Activated naive CD4-positive, alpha-beta T cell treated with Interleukin-2 at 50 U/mL for 16 hours (primary cell): ENCODE data around the gene EID2B.

Experiments used
- DNase-seq: peaks from one replicate; pipeline ENCODE4 v3.0.0-alpha.2; 2020

EID2B gene, protein sequence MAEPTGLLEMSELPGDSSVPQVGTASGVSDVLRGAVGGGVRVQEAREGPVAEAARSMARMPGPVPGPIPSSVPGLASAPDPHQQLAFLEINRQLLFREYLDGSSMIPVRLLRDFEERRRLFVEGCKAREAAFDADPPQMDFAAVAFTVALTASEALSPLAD

DNA sequence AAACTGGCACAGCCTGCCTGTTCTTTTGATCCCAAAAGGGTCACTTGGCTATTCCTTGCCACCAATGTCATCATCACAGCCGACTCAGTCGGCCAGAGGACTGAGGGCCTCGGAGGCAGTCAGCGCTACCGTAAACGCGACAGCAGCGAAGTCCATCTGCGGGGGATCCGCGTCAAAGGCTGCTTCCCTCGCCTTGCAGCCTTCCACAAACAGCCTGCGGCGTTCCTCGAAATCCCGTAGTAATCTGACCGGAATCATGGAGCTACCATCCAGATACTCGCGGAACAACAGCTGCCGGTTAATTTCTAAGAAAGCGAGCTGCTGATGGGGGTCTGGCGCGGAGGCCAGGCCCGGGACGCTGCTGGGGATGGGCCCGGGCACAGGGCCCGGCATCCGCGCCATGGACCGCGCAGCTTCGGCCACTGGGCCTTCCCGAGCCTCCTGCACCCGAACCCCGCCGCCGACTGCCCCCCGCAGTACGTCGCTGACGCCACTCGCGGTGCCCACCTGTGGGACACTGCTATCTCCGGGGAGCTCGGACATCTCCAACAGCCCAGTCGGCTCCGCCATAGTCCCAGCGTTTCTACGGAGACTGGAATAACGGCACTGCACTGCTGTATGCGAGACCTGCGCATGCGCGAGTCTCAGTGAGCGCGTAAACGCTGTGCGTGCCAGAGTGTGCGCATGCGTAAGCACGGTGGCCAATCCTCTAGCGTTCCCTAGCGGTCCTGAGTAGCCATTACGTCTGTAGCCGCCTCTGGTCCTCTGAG, at the start of gene EID2B:
EID2B (minus strand) TSS at position 620 of the 770 bp plus-strand sequence; CDS start at position 570, 50 bp downstream.
- peak; percentile 92 for DNase-seq

DNA sequence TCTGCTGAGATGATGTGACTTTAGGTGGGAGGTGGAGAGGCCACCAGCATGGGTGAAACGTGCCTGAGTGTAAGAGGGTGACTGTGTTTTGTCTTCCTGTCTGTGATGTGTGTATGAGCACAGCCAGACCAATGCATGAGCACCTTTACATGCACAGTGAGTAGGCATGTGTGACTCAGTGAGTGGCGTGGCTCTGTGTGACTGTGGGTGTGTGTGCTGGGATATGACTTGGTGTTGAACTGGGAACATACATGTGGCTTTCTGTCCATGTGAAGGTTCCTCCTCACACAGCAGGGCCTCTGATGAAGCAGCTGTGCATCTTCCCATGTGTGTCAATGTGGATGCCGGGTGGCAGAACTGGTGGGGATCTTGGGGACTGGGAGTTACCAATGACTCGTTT, 49.8 kb upstream of the EID2B start:
- peak; percentile 29 for DNase-seq

GRCh38 chr19:39568604-39569003, 36.0 kb upstream of the EID2B start:
- DNase-seq = no peak

DNA sequence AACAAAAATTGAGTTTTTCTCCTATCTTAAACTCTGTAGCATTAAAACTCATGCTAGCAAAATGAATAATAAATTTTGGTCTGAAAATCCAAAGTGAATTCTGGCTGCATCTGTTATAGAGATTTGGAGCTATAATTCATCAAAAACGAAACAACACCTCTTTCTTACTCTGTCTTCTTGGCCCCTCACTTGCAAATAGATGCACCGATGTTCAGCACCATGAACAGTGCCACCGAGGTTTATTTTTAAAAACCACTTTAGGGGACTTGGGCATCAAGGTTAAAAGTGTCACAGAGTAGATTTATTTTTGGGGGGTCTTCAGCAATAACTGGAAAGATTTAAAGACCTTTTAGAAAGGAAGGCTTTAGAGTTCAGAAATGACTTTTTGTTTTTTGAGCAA, 33.4 kb upstream of the EID2B start:
- no peak for DNase-seq

DNA sequence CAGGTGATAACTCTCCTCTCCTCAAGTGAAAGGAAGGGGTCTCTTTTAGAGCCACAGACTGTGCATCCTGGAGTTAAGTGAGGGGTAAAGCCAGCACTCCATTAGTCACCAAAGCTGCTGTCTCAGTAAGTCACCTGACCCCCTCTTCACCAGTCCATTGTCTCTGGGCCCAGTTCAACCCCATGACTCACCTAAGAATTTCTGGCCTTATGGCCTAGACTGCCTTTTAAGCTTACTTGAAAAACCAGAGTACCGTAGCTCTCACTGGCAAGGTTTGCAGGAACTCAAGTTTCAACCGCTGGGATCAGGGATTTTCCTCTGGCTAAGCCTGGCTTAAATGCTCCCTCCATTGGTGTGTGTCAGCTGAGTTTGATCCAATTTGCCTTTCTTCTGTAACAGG, 30.8 kb upstream of the EID2B start:
- no peak for DNase-seq

GRCh38 chr19:39558624-39559117, 26.0 kb upstream of the EID2B start:
- peak; percentile 11 for DNase-seq

DNA sequence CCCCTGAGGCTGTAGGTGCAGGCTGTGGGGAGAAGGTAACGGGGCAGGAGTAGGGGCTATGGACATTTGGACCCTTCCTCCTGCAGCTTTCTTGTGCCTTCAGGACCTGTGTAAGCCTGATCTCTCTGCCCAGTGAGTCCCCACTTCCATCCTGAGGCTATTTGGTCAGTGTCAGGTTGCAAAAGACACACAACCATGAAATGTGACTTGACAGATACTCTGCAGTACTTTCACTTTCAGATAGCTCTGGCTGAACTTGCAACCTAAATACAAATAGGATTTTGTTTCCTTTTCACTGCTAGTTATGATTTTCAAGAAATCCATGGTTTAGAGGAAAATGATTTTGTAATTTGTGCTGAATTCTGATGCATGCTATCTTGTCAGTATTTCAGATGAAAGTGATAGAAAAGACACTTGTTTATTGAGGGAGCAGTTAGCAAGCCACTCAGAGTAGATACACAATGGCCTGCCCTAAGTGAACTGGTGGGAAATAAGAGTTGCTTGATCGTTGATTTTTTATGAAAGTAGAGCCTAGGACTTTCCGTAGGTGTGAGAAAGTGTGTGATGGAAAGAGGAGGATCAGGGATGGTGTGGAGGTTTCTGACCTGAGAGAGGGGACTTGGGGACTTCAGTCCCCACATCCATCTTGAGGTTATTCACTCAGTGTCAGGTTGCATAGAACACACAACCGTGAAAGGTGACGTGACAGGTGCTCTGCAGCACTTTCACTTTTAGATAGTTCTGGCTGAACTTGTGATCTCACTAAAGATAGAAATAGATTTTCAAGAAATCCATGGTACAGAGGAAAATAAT, 25.4 kb upstream of the EID2B start:
- DNase-seq = peak; percentile 18

DNA sequence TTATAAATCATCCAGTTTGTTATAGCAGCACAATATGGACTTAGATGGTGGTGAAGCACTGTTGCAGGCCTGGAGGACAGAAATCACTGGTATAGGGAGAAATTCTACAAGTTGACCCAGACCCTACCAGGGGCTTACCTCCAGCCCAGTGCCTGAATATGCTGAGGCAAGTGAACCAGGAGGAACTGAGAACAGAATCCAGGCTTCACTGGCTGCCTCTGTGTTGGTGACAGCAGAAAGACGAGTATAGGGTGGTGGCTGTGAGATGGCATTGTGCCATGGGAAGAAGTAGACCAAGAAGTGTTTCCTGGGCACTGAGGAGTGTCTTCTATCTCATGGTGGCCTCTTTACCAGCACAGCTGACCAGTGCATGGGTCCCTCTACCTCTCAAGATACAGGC, 23.2 kb upstream of the EID2B start:
- no peak for DNase-seq

DNA sequence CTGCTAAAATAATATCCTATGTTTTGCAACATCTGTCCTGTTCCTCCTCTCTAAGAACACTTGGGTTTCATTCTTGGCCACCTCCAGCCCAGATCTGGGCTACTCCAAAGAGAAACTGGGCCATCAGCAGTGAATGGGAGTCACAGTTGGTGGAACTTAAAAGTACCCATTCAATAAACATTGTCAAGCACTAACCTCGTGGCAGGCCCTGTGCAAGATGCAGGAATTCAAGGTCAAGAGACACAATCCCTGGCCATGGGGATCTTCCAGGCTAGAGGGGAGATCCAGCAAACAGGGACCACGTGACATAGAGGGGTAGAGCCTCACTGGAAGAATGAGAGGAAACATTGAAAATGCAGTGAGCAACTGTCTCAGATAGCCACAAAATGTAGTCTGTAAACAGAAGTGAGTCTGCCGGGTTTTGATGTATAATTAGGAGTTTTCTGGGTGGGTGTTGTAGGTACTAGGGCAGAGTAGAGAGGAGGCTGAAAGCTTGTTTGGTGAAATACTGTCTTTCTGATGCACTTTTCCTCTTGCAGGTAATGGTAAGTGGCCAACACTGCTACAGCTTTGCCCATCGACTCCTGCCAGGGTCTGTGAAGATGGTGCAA, 22.2 kb upstream of the EID2B start:
- no peak for DNase-seq

- DNase-seq = no peak
Measured at GRCh38 chr19:39553082-39553652, 20.5 kb upstream of the EID2B start.

- DNase-seq = no peak
Measured at GRCh38 chr19:39550197-39550596, 17.5 kb upstream of the EID2B start.

DNA sequence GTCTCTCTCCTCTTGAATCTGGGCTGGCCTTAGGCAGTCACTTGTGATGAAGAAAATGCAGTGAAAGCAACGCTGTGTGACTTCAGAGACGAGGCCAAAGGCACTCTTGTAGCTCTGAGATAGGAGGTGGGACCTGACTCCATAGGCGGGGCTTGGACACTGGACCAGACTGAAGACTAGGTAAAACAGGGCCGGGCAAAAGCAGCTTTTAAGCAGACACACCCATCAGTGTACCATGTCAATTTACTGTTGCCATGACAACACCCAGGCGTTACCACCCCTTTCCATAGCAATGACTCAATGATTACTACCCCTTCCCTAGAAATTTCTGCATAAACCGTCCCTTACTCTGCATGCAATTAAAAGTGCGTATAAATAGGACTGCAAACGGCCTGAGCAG, 13.9 kb upstream of the EID2B start:
- no peak for DNase-seq

- no peak for DNase-seq
Measured at GRCh38 chr19:39544911-39545310, 12.3 kb upstream of the EID2B start.

DNA sequence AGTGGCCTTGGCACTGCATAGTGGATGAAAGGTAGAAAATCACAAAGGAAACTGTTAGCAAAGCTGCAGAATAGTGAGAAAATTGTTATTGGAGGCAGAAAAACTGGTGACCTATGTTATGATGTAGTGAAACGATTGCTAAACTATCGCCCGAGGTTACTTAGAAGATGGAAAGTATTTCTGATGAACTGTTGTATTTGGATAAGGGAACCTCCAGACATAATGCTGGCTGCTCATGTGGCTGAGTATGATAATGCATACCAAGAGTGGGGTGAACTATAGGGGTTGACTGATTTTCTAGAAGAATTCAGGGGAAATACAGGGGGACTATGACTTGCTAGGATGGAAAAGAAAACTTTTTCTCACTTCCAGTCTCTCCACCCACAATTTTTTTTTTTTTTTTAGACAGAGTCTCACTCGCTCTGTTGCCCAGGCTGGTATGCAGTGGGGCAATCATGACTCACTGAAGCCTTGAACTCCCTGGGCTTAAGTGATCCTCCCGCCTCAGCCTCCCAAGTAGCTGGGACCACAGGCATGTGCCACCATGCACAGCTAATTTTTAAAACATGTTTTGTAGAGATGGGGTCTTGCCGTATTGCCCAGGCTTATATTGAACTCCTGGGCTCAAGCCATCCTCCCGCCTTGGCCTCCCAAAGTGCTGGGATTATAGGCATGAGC, 11.7 kb upstream of the EID2B start:
- no peak for DNase-seq

DNA sequence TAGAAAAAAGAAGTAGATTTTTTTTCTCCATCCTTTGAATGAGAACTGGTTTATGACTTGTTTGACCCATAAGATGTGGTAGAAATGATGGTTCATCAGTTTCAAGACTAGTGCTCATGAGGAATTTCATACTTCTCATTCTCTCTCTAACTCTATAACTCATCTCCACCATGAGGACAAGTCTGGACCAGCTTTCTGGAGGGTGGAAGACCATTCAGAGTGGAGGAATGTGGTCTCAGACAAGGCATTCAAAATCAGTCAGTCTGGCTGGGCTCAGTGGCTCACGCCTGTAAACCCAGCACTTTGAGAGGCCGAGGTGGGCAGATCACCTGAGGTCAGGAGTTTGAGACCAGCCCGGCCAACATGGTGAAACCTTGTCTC, 10.8 kb upstream of the EID2B start:
- DNase-seq = no peak

DNA sequence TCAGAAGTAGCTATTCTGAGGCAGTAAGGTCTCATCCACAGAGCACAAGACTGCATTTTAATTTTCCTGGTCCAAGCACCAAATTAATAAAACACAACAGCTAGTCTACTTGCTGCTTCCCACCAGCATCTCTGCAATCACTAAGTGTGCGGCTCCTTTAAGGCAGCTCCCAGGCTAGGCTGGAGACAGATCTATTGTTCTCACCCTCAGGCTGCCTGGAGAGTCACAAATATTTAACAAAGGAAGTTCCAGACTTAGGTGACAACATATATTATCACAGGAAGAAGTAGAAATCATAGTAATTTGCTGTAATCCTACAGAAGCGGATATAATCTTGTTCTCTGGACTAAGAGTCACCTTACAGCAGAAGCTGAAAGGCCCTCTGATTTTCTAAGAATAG, 9.6 kb upstream of the EID2B start:
- DNase-seq = no peak

- DNase-seq = no peak
Measured at GRCh38 chr19:39540333-39540673, 7.7 kb upstream of the EID2B start.

DNA sequence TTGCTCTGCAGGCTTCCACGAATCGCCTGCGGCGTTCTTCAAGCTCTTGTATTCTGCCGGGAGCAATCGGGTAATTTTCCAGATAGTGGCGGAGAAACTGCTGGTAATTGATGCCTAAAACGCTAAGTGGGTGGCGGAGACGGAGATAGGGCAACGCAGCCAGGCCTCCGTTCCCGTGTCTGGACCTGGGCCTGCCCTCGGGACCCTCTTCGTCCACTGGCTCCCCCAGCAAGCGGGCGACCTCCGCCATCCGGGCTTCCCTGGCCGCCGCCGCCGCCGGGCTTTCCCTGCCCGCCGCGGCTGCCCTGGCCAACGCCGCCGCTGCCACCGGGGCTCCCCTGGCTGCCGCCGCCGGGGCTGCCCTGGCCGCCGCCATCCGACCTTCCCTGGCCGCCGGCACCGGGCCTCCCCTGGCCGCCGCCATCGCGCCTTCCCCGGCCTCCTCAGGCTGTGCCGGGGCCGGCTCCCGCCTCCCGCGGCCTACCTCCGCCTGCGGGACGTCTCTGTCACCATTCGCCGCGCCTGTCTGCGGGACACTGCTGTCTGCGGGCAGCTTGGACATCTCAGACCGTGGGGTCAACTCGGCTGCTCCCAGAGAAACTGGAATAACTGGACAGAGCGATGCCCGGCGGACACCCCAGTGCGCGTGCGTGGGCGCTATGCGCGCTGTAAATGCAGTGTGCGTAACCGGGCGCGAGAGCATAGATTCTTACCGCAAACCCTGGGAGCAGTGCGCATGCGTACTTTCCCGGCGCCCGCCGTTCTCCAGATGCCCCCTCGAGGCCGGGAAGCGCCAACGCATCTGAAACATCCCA, 7.1 kb upstream of the EID2B start, which contains the start of gene EID2:
EID2 (minus strand) TSS at position 644 of the 815 bp plus-strand sequence; CDS start at position 562, 82 bp downstream.
- DNase-seq = peak; percentile 93

- no peak for DNase-seq
Measured at GRCh38 chr19:39539165-39539517, 6.5 kb upstream of the EID2B start.

DNA sequence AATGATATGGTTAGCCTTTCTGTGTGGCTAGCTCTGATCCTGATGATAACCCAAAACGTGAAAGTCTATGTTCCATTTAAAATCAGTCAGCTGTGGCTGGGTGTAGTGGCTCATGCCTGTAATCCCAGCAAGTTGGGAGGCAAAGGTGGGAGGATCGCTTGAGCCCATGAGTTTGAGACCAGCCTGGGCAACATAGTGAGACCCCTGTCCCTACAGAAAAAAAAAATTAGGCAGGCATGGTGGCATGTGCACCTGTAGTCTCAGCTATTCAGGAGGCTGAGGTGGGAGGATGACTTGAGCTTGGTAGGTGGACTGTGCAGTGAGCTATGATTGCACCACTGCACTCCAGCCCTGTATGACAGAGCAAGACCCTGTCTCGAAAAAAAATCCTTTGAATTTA, 1.1 kb upstream of the EID2B start:
- DNase-seq = no peak

DNA sequence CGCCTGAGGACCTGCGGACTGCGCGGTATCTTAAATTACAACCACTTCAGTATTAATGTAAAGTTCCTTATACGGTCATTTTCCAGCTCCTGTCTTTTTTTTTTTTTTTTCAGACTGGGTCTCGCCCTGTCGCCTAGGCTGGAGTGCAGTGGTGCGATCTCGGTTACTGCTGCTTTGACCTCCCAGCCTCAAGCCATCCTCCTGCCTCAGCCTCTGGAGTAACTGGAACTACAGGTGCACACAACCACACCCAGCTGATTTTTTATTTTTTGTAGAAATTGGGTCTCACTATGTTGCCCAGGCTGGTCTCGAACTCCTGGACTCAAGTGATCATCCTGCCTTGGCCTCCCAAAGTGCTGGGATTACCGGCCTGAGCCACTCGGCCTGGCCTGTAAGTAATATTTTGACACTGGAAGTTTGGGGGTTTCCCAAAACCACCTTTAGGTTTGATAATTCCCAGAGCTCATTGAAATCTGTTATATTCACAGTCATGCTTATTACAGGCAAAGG, 406 bp upstream of the EID2B start:
- no peak for DNase-seq
